Ovary (tissue), 9 donors: ENCODE measurements around the gene KRT76. TPM values are rescaled to one million over a fixed set of nuclear protein-coding genes. Genes with fewer than 3 reads are reported as not detected.

ENCODE experiments used
- DNase-seq, 5 donors: peaks; one replicate each; pipeline ENCODE4 v3.0.0-alpha.2; 2019 to 2020
- H3K27ac ChIP-seq, 2 donors: fragments of 200-600 bp; one replicate each; pipeline versions ENCODE4 v1.5.1 to v1.8.0; 2019 to 2022
- H3K27me3 ChIP-seq: fragments of 200-600 bp; one replicate; pipeline ENCODE4 v1.8.0; 2022
- H3K36me3 ChIP-seq: fragments of 200-600 bp; sonication (generic); one replicate; pipeline ENCODE4 v1.5.1; 2019
- H3K4me1 ChIP-seq: one replicate; pipeline ENCODE4 v1.8.1; 2013; ENCODE audit warnings: mild to moderate bottlenecking, moderate library complexity; ENCODE audit not compliant: insufficient read depth
- H3K4me3 ChIP-seq: fragments of 200-600 bp; sonication (generic); one replicate; pipeline ENCODE4 v1.5.1; 2017
- H3K9me3 ChIP-seq, 2 donors: fragments of 200-600 bp in 1 of 2; sonication (generic) in 1 of 2; one replicate each; pipeline versions ENCODE4 v1.5.1 to v1.8.1; 2013 to 2019; ENCODE audit warnings: mild to moderate bottlenecking in 1 of 2, moderate library complexity in 1 of 2
- CTCF ChIP-seq, 3 donors: fragments of 450-650 bp in 2 of 3; fragments of 200-600 bp in 1 of 3; IDR thresholded peaks; one replicate each; pipeline versions ENCODE4 v1.5.1 to v1.8.0; 2016 to 2022; ENCODE audit warnings: antibody characterized with exemption in 3 of 3, mild to moderate bottlenecking in 1 of 3
- EP300 ChIP-seq: sonication (generic); formaldehyde crosslinking; IDR thresholded peaks from one replicate; pipeline ENCODE4 v1.6.1; 2017; ENCODE audit warnings: antibody characterized with exemption
- POLR2A ChIP-seq: fragments of 450-650 bp; IDR thresholded peaks from one replicate; pipeline ENCODE4 v1.6.1; 2017; ENCODE audit warnings: antibody characterized with exemption, mild to moderate bottlenecking, moderate library complexity
- WGBS, 3 donors: extraction: QIAGEN DNeasy Blood & Tissue Kit in 1 of 3; methylation state at CpG; one replicate each; pipeline versions ENCODE4 v1.1.5 to v1.1.7; 2013 to 2017; 5-methylcytosine and 5-hydroxymethylcytosine counted together
- intact Hi-C, 4 donors: fragments of 100-400 bp; cut with DNase I; formaldehyde crosslinking; loops; one replicate each; pipeline versions ENCODE4 v1.11.0 to v1.15.1; 2022 to 2023
- polyA plus RNA-seq, 2 donors: library from polyadenylated mRNA; stranded (reverse); fragments of 200-250 nt in 1 of 2; fragments of 350-450 nt in 1 of 2; fragmentation: Illumina TruSeq in 1 of 2; extraction: RNeasy Lipid Tissue Mini Kit (QIAGEN cat#74804) in 1 of 2; gene quantifications; one replicate each; pipeline ENCODE4 v1.2.3, GENCODE V29; 2013 to 2014
- total RNA-seq, 7 donors: library from RNA; depleted of rRNA in 2 of 7; stranded (reverse); fragments of >200 nt in 2 of 7; fragmentation: NEBNext Ultra II Directional in 3 of 7; extraction: Animal tissue kit (Norgen Biotek cat#: 25700) in 3 of 7; gene quantifications; one replicate each; pipeline versions ENCODE4 v1.1.0 to v1.2.4, GENCODE V29; 2016 to 2023
- donor health status: DM: no; HTN: no; CAD: no; lungs with moderate emphysema.
- donor health status: DM: no; HTN: no; CAD: no.
- donor health status: Bipolar disorder and iron deficiency.
- donor health status: DM: yes; HTN: yes; CAD: no.
- donor health status: DM: no; HTN: no; CAD: no.
- donor health status: DM: yes; HTN: yes; CAD: no.

Gene KRT76
- total and polyA plus RNA-seq, 9 donors, result not detected

GRCh38 chr12:52741375-52742195 lies 35.6 kb downstream of the KRT76 start:
- WGBS, 3 donors, result 13 to 18% (median 13%) methylated on average over 16 of the region's 16 CpGs
- Histone ChIP-seq H3K9me3 (no peaks in the 10 kb centered on the region), H3K4me1 (no peaks in the 10 kb centered on the region), H3K4me3 (no peak overlapping the region), H3K36me3 (no peaks in the 10 kb centered on the region), H3K27ac (no peak overlapping the region), H3K27me3 (no peaks in the 10 kb centered on the region)
- TF ChIP-seq EP300 (no peak), CTCF (IDR thresholded peaks at IDR 0.05) (no peak), POLR2A (no peak)
- intact Hi-C loops, result no loop called here
- peak in 2 of 5 donors; percentile 22 to 52 for DNase-seq

- Histone ChIP-seq H3K4me3 (no peak overlapping the region), H3K27me3 (no peaks in the 10 kb centered on the region), H3K9me3 (no peaks in the 10 kb centered on the region), H3K27ac (no peak overlapping the region), H3K4me1 (no peaks in the 10 kb centered on the region), H3K36me3 (no peaks in the 10 kb centered on the region)
- no peak for DNase-seq
- intact Hi-C loops, result no loop called here
- TF ChIP-seq EP300 (no peak), POLR2A (no peak), CTCF (IDR thresholded peaks at IDR 0.05) (no peak)
Observed at GRCh38 chr12:52740584-52740983, 36.6 kb downstream of the KRT76 start.

- Histone ChIP-seq H3K9me3 (no peaks in the 10 kb centered on the region), H3K4me1 (no peaks in the 10 kb centered on the region), H3K27me3 (no peaks in the 10 kb centered on the region), H3K36me3 (no peaks in the 10 kb centered on the region), H3K27ac (no peak overlapping the region), H3K4me3 (no peak overlapping the region)
- no peak for DNase-seq
- intact Hi-C loops, result no loop called here
- TF ChIP-seq CTCF (IDR thresholded peaks at IDR 0.05) (no peak), EP300 (no peak), POLR2A (no peak)
Observed at GRCh38 chr12:52739963-52740362, 37.2 kb downstream of the KRT76 start.

GRCh38 chr12:52735816-52736632 lies 41.1 kb downstream of the KRT76 start:
- Histone ChIP-seq H3K9me3 (no peaks in the 10 kb centered on the region), H3K36me3 (no peaks in the 10 kb centered on the region), H3K4me3 (no peak overlapping the region), H3K27me3 (no peaks in the 10 kb centered on the region), H3K27ac (no peak overlapping the region), H3K4me1 (no peaks in the 10 kb centered on the region)
- TF ChIP-seq CTCF (IDR thresholded peaks at IDR 0.05) (no peak), POLR2A (no peak), EP300 (no peak)
- intact Hi-C loops, result no loop called here
- DNase-seq, result no peak
- 59 to 63% (median 61%) methylated on average over 5 of the region's 5 CpGs for WGBS, 3 donors
